Stimulated activated CD4-positive, alpha-beta T cell treated with anti-CD3 and anti-CD28 coated beads, TNF-alpha, amount 100 ng/mL, for 4 hours (primary cell): Measurements from ENCODE around the gene UAP1L1.
A peak's percentile ranks its signal among the peaks of the same experiment; 100 is the strongest.

Experiments
- DNase-seq, 3 experiments: peaks; one replicate each; pipeline ENCODE4 v3.0.0-alpha.2; 2020; ENCODE audit warnings: low read depth in 3 of 3

UAP1L1 gene

GRCh38 chr9:137074657-137075274 lies 2.6 kb upstream of the UAP1L1 start:
- DNase-seq: no peak

GRCh38 chr9:137075275-137075775 lies 2.0 kb upstream of the UAP1L1 start:
- no peak for DNase-seq

- no peak for DNase-seq
Measured at GRCh38 chr9:137076636-137077009, 694 bp upstream of the UAP1L1 start.

- DNase-seq: no peak
Measured at GRCh38 chr9:137077758-137078693, 709 bp downstream of the UAP1L1 start.

- no peak for DNase-seq
Measured at GRCh38 chr9:137078701-137079400, 1.5 kb downstream of the UAP1L1 start.

- DNase-seq: no peak
Measured at GRCh38 chr9:137079401-137079787, 2.1 kb downstream of the UAP1L1 start.

- DNase-seq: no peak
Measured at GRCh38 chr9:137080260-137081122, 3.2 kb downstream of the UAP1L1 start.

- DNase-seq: no peak
Measured at GRCh38 chr9:137082222-137082924, 5.1 kb downstream of the UAP1L1 start.

GRCh38 chr9:137082925-137083290 lies 5.6 kb downstream of the UAP1L1 start:
- DNase-seq: no peak

- DNase-seq: no peak
Measured at GRCh38 chr9:137083394-137084004, 6.2 kb downstream of the UAP1L1 start.

- no peak for DNase-seq
Measured at GRCh38 chr9:137084526-137084925, 7.2 kb downstream of the UAP1L1 start.

- no peak for DNase-seq
Measured at GRCh38 chr9:137085920-137086530, 8.7 kb downstream of the UAP1L1 start.

- peak; percentile 99 for DNase-seq
Measured at GRCh38 chr9:137086531-137087408, 9.5 kb downstream of the UAP1L1 start, which contains the start of gene MAN1B1. Gene MAN1B1 (plus strand): TSS chr9:137086985. CDS start chr9:137087000, 15 bp downstream.

GRCh38 chr9:137087409-137087925 lies 10.2 kb downstream of the UAP1L1 start:
- DNase-seq: no peak

- DNase-seq: no peak
Measured at GRCh38 chr9:137088121-137088520, 10.8 kb downstream of the UAP1L1 start.

- no peak for DNase-seq
Measured at GRCh38 chr9:137089232-137089947, 12.1 kb downstream of the UAP1L1 start.

- DNase-seq: peak; percentile 69 to 74 (median 69)
Measured at GRCh38 chr9:137095664-137096517, 18.6 kb downstream of the UAP1L1 start.
